Measurements from ENCODE around the gene SLC16A3. TPM values are rescaled to one million over a fixed set of nuclear protein-coding genes. Genes with fewer than 3 reads are reported as not detected.
A peak's percentile ranks its signal among the peaks of the same experiment; 100 is the strongest.

SLC16A3 gene
- total and polyA plus RNA-seq, 9 of the 15 experiments (the other 6 are each of a cell fraction or from before 2014, with no cell fraction given): 0.11 to 5.4 (median 1.2) TPM; not detected in 2

DNA sequence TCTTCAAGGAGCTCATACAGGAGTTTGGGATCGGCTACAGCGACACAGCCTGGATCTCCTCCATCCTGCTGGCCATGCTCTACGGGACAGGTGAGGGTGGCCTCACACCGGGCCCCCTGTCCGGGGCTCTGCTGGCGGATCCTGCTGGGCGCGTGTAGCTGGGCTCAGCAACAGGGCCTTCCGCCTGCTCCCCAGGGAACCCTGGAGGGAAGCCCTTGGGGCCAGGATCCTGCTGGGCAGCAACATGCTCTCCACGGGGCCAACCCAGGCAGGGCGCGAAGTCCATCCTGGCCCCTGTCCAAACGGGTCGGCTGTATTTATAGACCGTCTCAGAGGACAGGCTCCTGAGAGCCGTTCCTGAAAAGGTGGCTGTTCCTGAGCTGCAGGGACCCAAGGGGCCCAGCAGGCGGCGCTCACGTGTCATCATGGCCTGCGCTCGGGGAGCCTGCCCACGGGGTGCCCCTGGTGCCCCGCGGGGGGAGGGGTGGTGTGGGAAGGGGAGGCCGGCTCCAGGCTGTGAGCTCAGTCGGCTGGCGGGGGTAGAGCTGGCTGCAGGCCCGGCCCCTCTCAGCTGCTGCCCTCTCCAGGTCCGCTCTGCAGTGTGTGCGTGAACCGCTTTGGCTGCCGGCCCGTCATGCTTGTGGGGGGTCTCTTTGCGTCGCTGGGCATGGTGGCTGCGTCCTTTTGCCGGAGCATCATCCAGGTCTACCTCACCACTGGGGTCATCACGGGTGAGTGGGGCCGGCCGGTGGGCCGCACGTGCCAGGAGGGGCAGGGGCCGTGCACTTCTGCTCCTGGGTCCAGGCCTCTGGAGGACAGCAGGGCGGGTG lies 7.5 kb downstream of the SLC16A3 start (continued):
- TF ChIP-seq BRF1 (IDR thresholded peaks at IDR 0.05; ENCODE audit: borderline replicate concordance, extremely low read depth, insufficient read length) (no peak), KDM1A (IDR thresholded peaks at IDR 0.05) (no peak; a peak in 1 of 4 replicates), HNRNPLL (IDR thresholded peaks at IDR 0.05; ENCODE audit: low read depth, low read length, poor library complexity, severe bottlenecking) (peak; percentile 14), MYC (IDR thresholded peaks at IDR 0.05; ENCODE audit: low read depth, low read length) (peak; percentile 77), MYC (CRISPR knock-in tag; IDR thresholded peaks at IDR 0.05; ENCODE audit: borderline replicate concordance, low read depth) (no peak), ZNF668 (CRISPR knock-in tag; IDR thresholded peaks at IDR 0.05) (no peak), ZNF551 (CRISPR knock-in tag; IDR thresholded peaks at IDR 0.05) (no peak), GABPB1 (CRISPR knock-in tag; IDR thresholded peaks at IDR 0.05) (peak; percentile 61), KDM5B (IDR thresholded peaks at IDR 0.05; ENCODE audit: insufficient replicate concordance, low read depth, low read length) (no peak), JUND (IDR thresholded peaks at IDR 0.05; ENCODE audit: borderline replicate concordance, low read depth, low read length) (no peak), JUND (tag; IDR thresholded peaks at IDR 0.05; ENCODE audit: borderline replicate concordance, low read depth, low read length) (no peak), ZNF140 (CRISPR knock-in tag; IDR thresholded peaks at IDR 0.05) (no peak), ZNF239 (CRISPR knock-in tag; IDR thresholded peaks at IDR 0.05) (no peak), PTBP1 (IDR thresholded peaks at IDR 0.05; ENCODE audit: low read depth, low read length) (no peak), ZBTB17 (CRISPR knock-in tag; IDR thresholded peaks at IDR 0.05) (no peak), KLF16 (IDR thresholded peaks at IDR 0.05) (peak; percentile 50; the same call in 1 of the 2 replicates), MAFF (IDR thresholded peaks at IDR 0.05; ENCODE audit: low read length) (no peak), ZNF75A (CRISPR knock-in tag; IDR thresholded peaks at IDR 0.05) (no peak), MCM5 (IDR thresholded peaks at IDR 0.05; ENCODE audit: low read depth) (no peak), HOXB6 (CRISPR knock-in tag; IDR thresholded peaks at IDR 0.05; ENCODE audit: borderline replicate concordance) (no peak), NBN (IDR thresholded peaks at IDR 0.05; ENCODE audit: low read depth) (no peak), TBP (optimal IDR thresholded peaks at IDR 0.05; ENCODE audit: low read depth, low read length) (no peak), RFX5 (IDR thresholded peaks at IDR 0.05; ENCODE audit: low read depth, low read length) (no peak)
- TF ChIP-seq, protein P1, sequence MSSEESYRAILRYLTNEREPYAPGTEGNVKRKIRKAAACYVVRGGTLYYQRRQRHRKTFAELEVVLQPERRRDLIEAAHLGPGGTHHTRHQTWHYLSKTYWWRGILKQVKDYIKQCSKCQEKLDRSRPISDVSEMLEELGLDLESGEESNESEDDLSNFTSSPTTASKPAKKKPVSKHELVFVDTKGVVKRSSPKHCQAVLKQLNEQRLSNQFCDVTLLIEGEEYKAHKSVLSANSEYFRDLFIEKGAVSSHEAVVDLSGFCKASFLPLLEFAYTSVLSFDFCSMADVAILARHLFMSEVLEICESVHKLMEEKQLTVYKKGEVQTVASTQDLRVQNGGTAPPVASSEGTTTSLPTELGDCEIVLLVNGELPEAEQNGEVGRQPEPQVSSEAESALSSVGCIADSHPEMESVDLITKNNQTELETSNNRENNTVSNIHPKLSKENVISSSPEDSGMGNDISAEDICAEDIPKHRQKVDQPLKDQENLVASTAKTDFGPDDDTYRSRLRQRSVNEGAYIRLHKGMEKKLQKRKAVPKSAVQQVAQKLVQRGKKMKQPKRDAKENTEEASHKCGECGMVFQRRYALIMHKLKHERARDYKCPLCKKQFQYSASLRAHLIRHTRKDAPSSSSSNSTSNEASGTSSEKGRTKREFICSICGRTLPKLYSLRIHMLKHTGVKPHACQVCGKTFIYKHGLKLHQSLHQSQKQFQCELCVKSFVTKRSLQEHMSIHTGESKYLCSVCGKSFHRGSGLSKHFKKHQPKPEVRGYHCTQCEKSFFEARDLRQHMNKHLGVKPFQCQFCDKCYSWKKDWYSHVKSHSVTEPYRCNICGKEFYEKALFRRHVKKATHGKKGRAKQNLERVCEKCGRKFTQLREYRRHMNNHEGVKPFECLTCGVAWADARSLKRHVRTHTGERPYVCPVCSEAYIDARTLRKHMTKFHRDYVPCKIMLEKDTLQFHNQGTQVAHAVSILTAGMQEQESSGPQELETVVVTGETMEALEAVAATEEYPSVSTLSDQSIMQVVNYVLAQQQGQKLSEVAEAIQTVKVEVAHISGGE (CRISPR knock-in tag; IDR thresholded peaks at IDR 0.05): peak in 1 of 3 experiments; percentile 73; a peak in 2 of 6 replicates
- TF ChIP-seq, protein P2, sequence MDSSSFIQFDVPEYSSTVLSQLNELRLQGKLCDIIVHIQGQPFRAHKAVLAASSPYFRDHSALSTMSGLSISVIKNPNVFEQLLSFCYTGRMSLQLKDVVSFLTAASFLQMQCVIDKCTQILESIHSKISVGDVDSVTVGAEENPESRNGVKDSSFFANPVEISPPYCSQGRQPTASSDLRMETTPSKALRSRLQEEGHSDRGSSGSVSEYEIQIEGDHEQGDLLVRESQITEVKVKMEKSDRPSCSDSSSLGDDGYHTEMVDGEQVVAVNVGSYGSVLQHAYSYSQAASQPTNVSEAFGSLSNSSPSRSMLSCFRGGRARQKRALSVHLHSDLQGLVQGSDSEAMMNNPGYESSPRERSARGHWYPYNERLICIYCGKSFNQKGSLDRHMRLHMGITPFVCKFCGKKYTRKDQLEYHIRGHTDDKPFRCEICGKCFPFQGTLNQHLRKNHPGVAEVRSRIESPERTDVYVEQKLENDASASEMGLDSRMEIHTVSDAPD (CRISPR knock-in tag; IDR thresholded peaks at IDR 0.05): no peak
